RWPE2 (cell line): ENCODE measurements around the gene POMC.

Experiments used
- ATAC-seq: fragments of 200-7000 bp; cut with Tn5 transposase; 3 replicates; pipeline ENCODE4 v1.9.1; 2021; ENCODE audit warnings: low read depth
- DNase-seq: peaks from one replicate; pipeline ENCODE4 v3.0.0-alpha.2; 2020; ENCODE audit warnings: low spot score
- H3K27ac ChIP-seq: fragments of 450-650 bp; 2 replicates; pipeline ENCODE4 v1.5.1; 2017; ENCODE audit warnings: mild to moderate bottlenecking; ENCODE audit not compliant: poor library complexity, severe bottlenecking
- H3K27me3 ChIP-seq: fragments of 250-450 bp; sonication (Bioruptor Pico); 2 replicates; pipeline ENCODE4 v1.5.1; 2021; ENCODE audit warnings: mild to moderate bottlenecking, moderate library complexity; ENCODE audit not compliant: insufficient read depth, poor library complexity, severe bottlenecking
- H3K36me3 ChIP-seq: fragments of 250-450 bp; sonication (Bioruptor Pico); 2 replicates; pipeline ENCODE4 v1.5.1; 2020; ENCODE audit warnings: low read depth, mild to moderate bottlenecking, moderate library complexity
- H3K4me1 ChIP-seq: fragments of 250-450 bp; sonication (Bioruptor Pico); 2 replicates; pipeline ENCODE4 v1.5.1; 2021; ENCODE audit warnings: mild to moderate bottlenecking, moderate library complexity; ENCODE audit not compliant: insufficient read depth, poor library complexity, severe bottlenecking
- H3K4me3 ChIP-seq: fragments of 250-450 bp; sonication (Bioruptor Pico); 2 replicates; pipeline ENCODE4 v1.5.1; 2021; ENCODE audit warnings: mild to moderate bottlenecking, moderate library complexity; ENCODE audit not compliant: severe bottlenecking
- H3K9me3 ChIP-seq: fragments of 250-450 bp; sonication (Bioruptor Pico); 2 replicates; pipeline ENCODE4 v1.5.1; 2021; ENCODE audit warnings: mild to moderate bottlenecking, moderate library complexity; ENCODE audit not compliant: severe bottlenecking
- CTCF ChIP-seq: fragments of 450-650 bp; IDR thresholded peaks from one replicate; pipeline ENCODE4 v1.5.1; 2017; ENCODE audit warnings: mild to moderate bottlenecking, moderate library complexity; ENCODE audit not compliant: poor library complexity, severe bottlenecking

The POMC gene

GRCh38 chr2:25161055-25161781 lies 7.2 kb downstream of the POMC start:
- ATAC-seq (no peak), DNase-seq (peak; percentile 43)
- TF ChIP-seq CTCF = no peak
- no peaks in the 10 kb centered on the region for H3K9me3 ChIP-seq
- no peak overlapping the region for H3K27ac ChIP-seq
- H3K4me1 ChIP-seq = no peaks in the 10 kb centered on the region
- no peaks in the 10 kb centered on the region for H3K27me3 ChIP-seq
- no peaks in the 10 kb centered on the region for H3K36me3 ChIP-seq
- no peak overlapping the region for H3K4me3 ChIP-seq

GRCh38 chr2:25160376-25160775 lies 8.0 kb downstream of the POMC start:
- no peaks in the 10 kb centered on the region for H3K4me1 ChIP-seq
- no peak for ATAC-seq

GRCh38 chr2:25159949-25160348 lies 8.4 kb downstream of the POMC start:
- peak; percentile 53; the same call in 2 of the 3 replicates for ATAC-seq
- Histone ChIP-seq H3K4me3 (no peak overlapping the region), H3K4me1 (no peaks in the 10 kb centered on the region), H3K27me3 (no peaks in the 10 kb centered on the region), H3K27ac (no peak overlapping the region), H3K9me3 (no peaks in the 10 kb centered on the region), H3K36me3 (no peaks in the 10 kb centered on the region)
- no peak for TF ChIP-seq CTCF
- no peak for DNase-seq

More at GRCh38 chr2:25160376-25160775, 8.0 kb downstream of the POMC start:
- no peaks in the 10 kb centered on the region for H3K9me3 ChIP-seq
- no peak overlapping the region for H3K27ac ChIP-seq
- no peak for DNase-seq
- H3K36me3 ChIP-seq = no peaks in the 10 kb centered on the region
- H3K27me3 ChIP-seq = no peaks in the 10 kb centered on the region
- H3K4me3 ChIP-seq = no peak overlapping the region
- TF ChIP-seq CTCF = no peak

GRCh38 chr2:25158096-25158852 lies 10.1 kb downstream of the POMC start:
- H3K27ac ChIP-seq = no peak overlapping the region
- TF ChIP-seq CTCF = no peak
- DNase-seq (no peak), ATAC-seq (no peak)
- no peaks in the 10 kb centered on the region for H3K9me3 ChIP-seq
- H3K4me3 ChIP-seq = no peak overlapping the region
- no peaks in the 10 kb centered on the region for H3K4me1 ChIP-seq
- H3K27me3 ChIP-seq = no peaks in the 10 kb centered on the region
- H3K36me3 ChIP-seq = no peaks in the 10 kb centered on the region

GRCh38 chr2:25155401-25155800 lies 13.0 kb downstream of the POMC start:
- no peak overlapping the region for H3K27ac ChIP-seq
- no peak for ATAC-seq
- H3K4me3 ChIP-seq = no peak overlapping the region
- no peak for DNase-seq
- no peaks in the 10 kb centered on the region for H3K27me3 ChIP-seq
- no peaks in the 10 kb centered on the region for H3K4me1 ChIP-seq
- no peaks in the 10 kb centered on the region for H3K36me3 ChIP-seq
- no peak for TF ChIP-seq CTCF
- H3K9me3 ChIP-seq = no peaks in the 10 kb centered on the region
